Vagina (tissue), 2 donors: Measurements from ENCODE around the gene STX16. TPM values are rescaled to one million over a fixed set of nuclear protein-coding genes. Genes with fewer than 3 reads are reported as not detected.

Source experiments
- DNase-seq, 2 donors: peaks; one replicate each; pipeline ENCODE4 v3.0.0-alpha.2; 2017; ENCODE audit errors: extremely low spot score in 2 of 2
- H3K27ac ChIP-seq: fragments of 200-600 bp; sonication (generic); one replicate; pipeline ENCODE4 v1.5.1; 2019
- H3K27me3 ChIP-seq: fragments of 200-600 bp; sonication (generic); one replicate; pipeline ENCODE4 v1.5.1; 2019
- H3K36me3 ChIP-seq, 2 donors: fragments of 200-600 bp; sonication (generic); one replicate each; pipeline ENCODE4 v1.5.1; 2017 to 2019
- H3K4me1 ChIP-seq: fragments of 200-600 bp; sonication (generic); one replicate; pipeline ENCODE4 v1.5.1; 2019
- H3K4me3 ChIP-seq, 2 donors: fragments of 200-600 bp; sonication (generic); 1 replicate in 1 of 2; 2 replicates in 1 of 2; pipeline ENCODE4 v1.5.1; 2016 to 2019
- H3K9me3 ChIP-seq: fragments of 200-600 bp; sonication (generic); one replicate; pipeline ENCODE4 v1.5.1; 2019
- POLR2A ChIP-seq, 2 donors: fragments of 450-650 bp; IDR thresholded peaks; one replicate each; pipeline ENCODE4 v1.6.1; 2017; ENCODE audit warnings: antibody characterized with exemption in 2 of 2, mild to moderate bottlenecking in 2 of 2, moderate library complexity in 2 of 2
- POLR2AphosphoS5 ChIP-seq, 2 donors: sonication (generic); formaldehyde crosslinking; IDR thresholded peaks; one replicate each; pipeline ENCODE4 v1.9.0; 2017; ENCODE audit warnings: antibody characterized with exemption in 2 of 2, mild to moderate bottlenecking in 2 of 2, low read depth in 1 of 2; ENCODE audit not compliant: insufficient read depth in 1 of 2
- intact Hi-C: fragments of 100-400 bp; cut with DNase I; formaldehyde crosslinking; loops from one replicate; pipeline ENCODE4 v1.15.1; 2023
- total RNA-seq: library from RNA; depleted of rRNA; stranded (reverse); fragments of >200 nt; gene quantifications from one replicate; pipeline ENCODE4 v1.2.3, GENCODE V29; 2016
- TF ChIP-seq, protein P1 (sequence below), 3 experiments: fragments of 450-650 bp in 2 of 3; fragments of 200-600 bp in 1 of 3; sonication (generic) in 1 of 3; IDR thresholded peaks; one replicate each; pipeline ENCODE4 v1.5.1; 2017 to 2019; ENCODE audit warnings: antibody characterized with exemption in 3 of 3, mild to moderate bottlenecking in 2 of 3, moderate library complexity in 2 of 3

STX16 gene
- total RNA-seq, 1 donor from 2014 or later: 49.4 TPM

DNA sequence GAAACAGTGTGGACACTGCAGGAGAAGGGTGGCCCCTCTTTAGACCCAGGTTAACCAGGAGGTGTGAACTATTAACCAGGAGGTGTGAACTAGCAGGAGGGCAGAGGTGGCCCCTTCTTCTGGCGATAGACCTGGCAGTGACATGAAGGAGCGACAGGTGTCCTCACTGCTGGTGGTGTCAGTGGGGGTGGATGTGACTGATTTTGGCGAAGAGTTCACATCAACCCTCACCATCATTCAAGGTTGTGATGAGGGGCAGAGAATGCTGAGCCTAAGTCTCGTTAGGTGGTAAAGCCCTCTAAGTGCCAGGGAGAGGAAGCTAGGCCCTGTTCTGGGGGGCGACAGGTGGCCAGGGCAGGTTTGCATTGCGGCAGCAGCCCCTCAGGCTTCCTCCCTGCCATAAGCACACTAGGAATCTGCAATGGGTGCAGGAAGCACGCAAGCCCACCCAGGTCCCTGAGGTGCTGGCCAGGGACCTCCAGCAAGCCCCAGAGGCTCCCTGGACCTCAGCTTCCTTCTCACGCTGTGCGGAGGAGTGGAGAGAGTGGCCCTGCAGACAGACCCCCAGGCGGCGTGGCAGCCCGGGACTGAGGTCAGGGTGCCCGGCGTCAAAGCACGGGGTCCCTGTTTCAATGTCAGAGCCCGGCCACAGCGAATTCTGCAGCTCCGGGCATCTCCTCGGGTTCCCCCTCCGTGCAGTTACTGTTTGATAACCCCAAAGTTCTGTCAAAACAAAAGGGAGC lies 55.2 kb downstream of the STX16 start:
- Histone ChIP-seq H3K27me3 (no peaks in the 10 kb centered on the region), H3K4me3 (no peak overlapping the region), H3K4me1 (no peaks in the 10 kb centered on the region), H3K36me3 (peaks cover 0 to 33% of the 10 kb centered on the region in 2 donors), H3K9me3 (no peaks in the 10 kb centered on the region), H3K27ac (no peak overlapping the region)
- intact Hi-C loops: no loop called here
- TF ChIP-seq POLR2A (IDR thresholded peaks at IDR 0.05): no peak
- TF ChIP-seq, protein P1, sequence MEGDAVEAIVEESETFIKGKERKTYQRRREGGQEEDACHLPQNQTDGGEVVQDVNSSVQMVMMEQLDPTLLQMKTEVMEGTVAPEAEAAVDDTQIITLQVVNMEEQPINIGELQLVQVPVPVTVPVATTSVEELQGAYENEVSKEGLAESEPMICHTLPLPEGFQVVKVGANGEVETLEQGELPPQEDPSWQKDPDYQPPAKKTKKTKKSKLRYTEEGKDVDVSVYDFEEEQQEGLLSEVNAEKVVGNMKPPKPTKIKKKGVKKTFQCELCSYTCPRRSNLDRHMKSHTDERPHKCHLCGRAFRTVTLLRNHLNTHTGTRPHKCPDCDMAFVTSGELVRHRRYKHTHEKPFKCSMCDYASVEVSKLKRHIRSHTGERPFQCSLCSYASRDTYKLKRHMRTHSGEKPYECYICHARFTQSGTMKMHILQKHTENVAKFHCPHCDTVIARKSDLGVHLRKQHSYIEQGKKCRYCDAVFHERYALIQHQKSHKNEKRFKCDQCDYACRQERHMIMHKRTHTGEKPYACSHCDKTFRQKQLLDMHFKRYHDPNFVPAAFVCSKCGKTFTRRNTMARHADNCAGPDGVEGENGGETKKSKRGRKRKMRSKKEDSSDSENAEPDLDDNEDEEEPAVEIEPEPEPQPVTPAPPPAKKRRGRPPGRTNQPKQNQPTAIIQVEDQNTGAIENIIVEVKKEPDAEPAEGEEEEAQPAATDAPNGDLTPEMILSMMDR (IDR thresholded peaks at IDR 0.05): no peak
- DNase-seq: peak in 1 of 2 donors; percentile 64

DNA sequence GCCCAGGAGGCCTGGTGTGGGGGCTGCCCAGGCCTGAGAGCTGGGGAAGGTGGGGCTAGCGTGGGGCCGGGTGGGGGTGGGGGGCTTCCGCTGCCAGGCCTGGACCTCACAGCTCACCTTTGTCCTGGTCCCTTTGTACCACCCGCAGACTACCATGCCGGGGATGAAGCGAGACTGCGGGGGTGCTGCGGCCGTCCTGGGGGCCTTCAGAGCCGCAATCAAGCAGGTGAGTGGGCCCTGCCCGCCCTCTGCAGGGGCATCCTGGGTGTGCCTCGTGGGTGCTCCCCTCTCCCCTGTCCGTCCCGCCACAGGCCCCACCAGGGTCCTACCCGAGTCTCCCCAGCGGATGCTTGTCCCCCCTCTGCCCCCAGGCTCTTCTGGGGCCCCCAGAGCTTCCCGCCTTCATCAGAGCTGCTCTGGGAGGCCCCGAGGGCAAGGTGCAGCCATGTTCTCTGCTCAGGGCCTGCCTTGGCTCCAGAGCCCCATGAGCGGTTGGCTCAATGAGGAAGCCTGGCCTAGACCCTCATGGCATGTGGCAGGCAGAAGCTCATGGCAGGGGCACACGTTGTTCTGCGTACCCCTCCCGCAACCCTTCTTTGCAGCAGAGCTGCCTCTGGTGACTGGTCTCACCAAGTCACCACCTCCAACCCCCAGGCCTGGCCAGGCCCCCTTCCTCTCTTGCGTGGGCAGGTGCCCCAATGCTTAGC lies 56.0 kb downstream of the STX16 start:
- TF ChIP-seq, protein P1 (IDR thresholded peaks at IDR 0.05): no peak
- TF ChIP-seq POLR2A (IDR thresholded peaks at IDR 0.05): no peak
- TF ChIP-seq POLR2AphosphoS5 (IDR thresholded peaks at IDR 0.05; ENCODE audit: insufficient read depth in 1 of 2, low read depth in 1 of 2): no peak

DNA sequence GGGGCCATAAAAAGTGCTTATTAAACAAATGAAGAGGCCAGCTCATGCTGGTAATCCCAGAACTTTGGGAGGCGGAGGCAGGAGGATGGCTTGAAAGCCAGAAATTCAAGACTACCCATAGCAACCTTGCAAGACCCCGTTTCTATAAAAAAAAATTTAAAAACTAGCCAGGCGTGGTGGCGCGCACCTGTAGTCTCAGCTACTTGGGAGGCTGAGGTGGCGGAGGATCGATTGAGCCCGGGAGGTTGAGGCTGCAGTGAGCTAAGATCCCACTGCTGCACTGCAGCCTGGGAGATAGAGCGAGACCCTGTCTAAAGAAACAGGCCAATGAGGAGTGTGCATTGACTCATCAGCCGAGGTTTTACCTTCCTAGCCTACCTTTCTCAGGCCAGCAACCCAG lies 56.7 kb downstream of the STX16 start:
- intact Hi-C loops: no loop called here
- DNase-seq: no peak
- TF ChIP-seq, protein P1 (IDR thresholded peaks at IDR 0.05): no peak
- TF ChIP-seq POLR2A (IDR thresholded peaks at IDR 0.05) (no peak), POLR2AphosphoS5 (IDR thresholded peaks at IDR 0.05; ENCODE audit: insufficient read depth in 1 of 2, low read depth in 1 of 2) (no peak)
- no peaks in the 10 kb centered on the region for H3K9me3 ChIP-seq
- no peak overlapping the region for H3K27ac ChIP-seq
- H3K36me3 ChIP-seq: peaks cover 0 to 23% of the 10 kb centered on the region in 2 donors
- no peaks in the 10 kb centered on the region for H3K27me3 ChIP-seq
- no peak overlapping the region for H3K4me3 ChIP-seq
- H3K4me1 ChIP-seq: no peaks in the 10 kb centered on the region

More for the DNA sequence above, 56.0 kb downstream of the STX16 start:
- DNase-seq: peak in 1 of 2 donors; percentile 74
- Histone ChIP-seq H3K27ac (no peak overlapping the region), H3K36me3 (peaks cover 0 to 25% of the 10 kb centered on the region in 2 donors), H3K4me3 (no peak overlapping the region), H3K9me3 (no peaks in the 10 kb centered on the region), H3K4me1 (no peaks in the 10 kb centered on the region), H3K27me3 (no peaks in the 10 kb centered on the region)
- intact Hi-C loops: no loop called here

GRCh38 chr20:58708246-58708931 lies 57.3 kb downstream of the STX16 start:
- no peak overlapping the region for H3K27ac ChIP-seq
- H3K4me1 ChIP-seq: no peaks in the 10 kb centered on the region
- H3K36me3 ChIP-seq: peaks cover 0 to 20% of the 10 kb centered on the region in 2 donors
- no peak overlapping the region for H3K4me3 ChIP-seq
- no peaks in the 10 kb centered on the region for H3K27me3 ChIP-seq
- intact Hi-C loops: no loop called here
- TF ChIP-seq POLR2AphosphoS5 (IDR thresholded peaks at IDR 0.05; ENCODE audit: insufficient read depth in 1 of 2, low read depth in 1 of 2) (no peak), POLR2A (IDR thresholded peaks at IDR 0.05) (no peak)
- TF ChIP-seq, protein P1 (IDR thresholded peaks at IDR 0.05): no peak
- peak in 1 of 2 donors; percentile 85 for DNase-seq
- no peaks in the 10 kb centered on the region for H3K9me3 ChIP-seq
